GM15510 (cell line): ENCODE data around the gene MVB12B.

Source experiments
- POLR2A ChIP-seq: IDR thresholded peaks from 3 replicates; pipeline ENCODE4 v1.6.1; 2011; ENCODE audit warnings: borderline replicate concordance; ENCODE audit not compliant: insufficient read length; ENCODE audit errors: extremely low read depth

The MVB12B gene

DNA sequence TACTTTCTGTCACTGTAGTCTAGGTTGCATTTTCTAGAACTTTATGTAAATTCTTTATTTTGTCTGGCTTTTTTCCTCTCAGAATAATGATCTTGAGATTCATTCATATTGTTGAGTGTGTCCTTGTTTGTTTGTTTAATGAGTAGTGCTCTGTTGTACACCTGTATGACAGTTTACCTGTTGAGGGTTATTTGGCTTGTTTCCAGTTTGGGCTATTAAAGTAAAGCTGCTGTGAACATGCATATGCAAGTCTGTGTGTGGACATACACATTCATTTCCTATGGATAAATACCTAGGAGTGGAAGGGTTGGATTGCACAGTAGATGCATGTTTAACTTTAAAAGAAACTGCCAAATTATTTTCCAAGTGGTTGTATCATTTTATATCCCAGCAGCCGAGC is 30.4 kb downstream of the MVB12B start:
- TF ChIP-seq POLR2A: no peak

DNA sequence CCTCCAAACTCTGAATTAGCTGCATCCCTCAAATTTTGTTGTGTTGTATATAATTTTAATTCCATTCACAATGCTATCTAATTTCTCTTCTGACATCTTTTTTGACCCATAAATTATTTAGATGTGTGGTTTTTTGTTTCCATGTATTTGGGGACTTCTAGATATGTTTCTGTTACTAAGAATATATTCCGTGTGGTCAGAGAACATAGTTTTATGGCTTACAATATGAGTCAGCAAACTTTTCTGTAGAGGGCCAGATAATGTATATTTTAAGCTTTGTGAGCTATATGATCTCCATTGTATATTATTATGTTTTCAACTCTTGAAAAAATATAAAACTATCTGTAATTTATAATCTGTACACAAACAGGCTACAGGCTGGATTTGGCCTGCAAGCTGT is 33.4 kb downstream of the MVB12B start:
- TF ChIP-seq POLR2A: no peak

DNA sequence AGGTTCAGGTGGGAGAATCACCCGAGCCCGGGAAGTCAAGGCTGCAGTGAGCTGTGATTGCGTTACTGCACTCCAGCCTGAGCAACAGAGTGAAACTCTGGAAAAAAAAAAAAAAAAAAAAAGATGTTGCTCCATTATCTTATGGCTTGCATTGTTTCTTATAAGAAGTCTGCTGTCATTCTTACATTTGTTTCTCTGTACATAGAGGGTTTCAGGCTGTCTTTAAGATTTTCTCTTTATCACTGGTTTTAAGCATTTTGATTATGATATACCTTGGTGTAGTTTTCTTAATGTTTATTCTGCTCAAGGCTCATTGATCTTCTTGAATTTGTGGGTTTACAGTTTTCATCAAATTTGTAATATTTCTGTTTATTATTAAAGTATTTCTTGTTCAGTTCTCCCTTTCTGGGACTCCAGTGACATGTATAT is 35.2 kb downstream of the MVB12B start:
- no peak for TF ChIP-seq POLR2A

DNA sequence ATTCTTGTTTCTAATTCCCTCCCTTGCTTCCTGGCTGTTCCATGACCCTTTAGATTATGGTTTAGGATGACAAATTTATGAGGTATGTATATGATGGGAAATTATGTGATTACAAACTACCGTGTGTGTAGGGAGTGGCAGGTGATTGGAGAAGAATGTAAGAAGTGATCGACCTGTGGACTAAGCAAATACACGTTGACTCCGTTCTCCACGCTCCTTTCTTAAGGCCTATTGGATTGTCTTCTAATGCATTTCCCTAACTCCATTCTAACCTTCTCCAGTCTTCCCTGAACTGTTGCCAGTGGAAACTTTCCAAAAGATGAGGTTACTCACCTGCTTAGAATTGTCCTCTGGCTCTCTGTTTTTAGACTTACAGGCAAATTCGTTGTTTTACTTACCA is 36.6 kb downstream of the MVB12B start:
- TF ChIP-seq POLR2A: no peak

DNA sequence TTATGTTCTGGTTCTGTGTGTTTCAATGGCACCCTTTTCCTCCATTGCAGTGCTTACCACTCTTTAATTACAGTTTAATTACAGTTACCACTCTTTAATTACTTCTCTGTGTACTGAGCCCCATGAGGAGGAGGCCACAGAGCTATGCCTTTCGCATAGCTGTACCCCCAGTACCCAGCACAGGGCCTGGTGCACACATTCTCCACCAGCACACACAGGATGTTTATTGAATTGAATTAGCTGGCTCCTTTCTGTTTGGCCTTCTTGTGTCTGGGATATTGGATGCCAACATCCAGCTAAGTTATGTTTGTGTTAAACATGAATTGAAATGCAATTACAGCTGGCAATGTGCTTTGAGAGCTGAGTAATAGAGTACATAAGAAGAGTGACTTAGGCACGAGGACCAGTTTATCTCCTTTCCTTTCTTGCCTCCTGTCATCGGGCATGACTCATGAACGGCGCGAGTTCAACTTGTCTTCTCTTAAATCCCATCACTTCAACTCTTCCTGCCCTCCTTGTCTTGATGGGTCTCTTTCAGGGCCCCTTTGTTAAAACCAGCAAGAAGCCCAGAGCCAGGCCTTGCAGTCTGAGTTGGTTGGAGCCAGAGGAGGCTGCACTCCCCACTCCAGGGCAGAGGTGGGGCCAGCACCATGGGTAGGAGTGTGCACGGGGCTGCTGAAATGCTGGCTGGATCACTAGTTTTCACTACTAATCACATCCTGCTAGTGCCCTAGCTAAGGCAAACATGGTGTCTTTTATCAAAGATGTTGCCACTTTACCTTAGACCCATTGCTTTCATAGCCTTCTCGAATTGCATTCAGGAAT is 37.4 kb downstream of the MVB12B start:
- no peak for TF ChIP-seq POLR2A

GRCh38 chr9:126365780-126366179 is 39.2 kb downstream of the MVB12B start:
- TF ChIP-seq POLR2A: no peak

DNA sequence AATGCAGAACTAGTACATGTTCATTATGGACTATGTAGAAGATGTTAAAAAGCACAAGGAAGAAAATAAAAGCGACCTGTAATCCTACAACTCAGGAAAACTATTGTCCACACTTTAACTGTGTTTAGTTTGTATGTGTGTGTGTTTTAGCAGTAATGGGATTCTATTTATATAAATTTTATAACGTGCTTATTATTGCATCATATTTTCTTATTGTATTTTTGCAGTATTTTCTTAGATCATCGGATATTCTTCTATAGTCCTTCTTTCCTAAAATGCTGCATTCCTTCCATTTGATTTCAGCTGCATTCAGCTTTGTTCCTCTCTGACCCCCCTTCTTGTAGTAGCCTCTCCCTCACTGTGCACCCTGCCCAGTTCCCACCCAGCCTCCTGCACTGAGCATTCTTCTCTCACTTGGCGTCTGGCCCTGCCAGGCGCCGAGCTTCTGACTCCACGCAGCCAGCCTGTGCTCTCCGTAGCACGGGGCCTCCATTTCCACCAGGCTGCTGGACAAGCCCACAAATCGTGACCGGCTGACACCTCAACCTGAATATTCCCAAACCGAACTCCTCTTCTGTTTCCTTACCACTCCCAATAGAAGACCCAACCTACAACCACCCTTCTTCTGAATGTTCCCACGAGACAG is 39.9 kb downstream of the MVB12B start:
- TF ChIP-seq POLR2A: no peak

DNA sequence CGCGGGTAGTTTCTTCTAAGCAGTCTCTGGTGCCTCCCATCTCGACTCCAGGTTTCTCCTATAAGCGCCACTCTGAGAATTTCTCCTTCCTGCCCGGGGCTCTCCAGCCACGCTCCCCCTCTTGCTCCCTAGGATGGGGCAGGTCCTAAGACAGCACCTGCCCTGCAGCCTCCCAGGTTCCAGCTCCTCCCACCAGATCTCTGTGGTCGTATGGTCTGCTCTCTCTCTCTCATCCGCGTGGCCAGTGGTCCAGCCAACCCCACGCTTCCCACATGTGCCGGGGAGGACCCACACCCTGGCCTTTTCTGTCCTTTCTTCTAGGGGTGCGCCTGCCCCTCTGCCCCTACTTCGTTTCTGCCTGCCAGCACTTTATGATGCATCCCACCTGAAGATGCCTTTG is 40.5 kb downstream of the MVB12B start:
- TF ChIP-seq POLR2A: no peak

- no peak for TF ChIP-seq POLR2A
Measured at GRCh38 chr9:126367616-126368015, 41.0 kb downstream of the MVB12B start.

- TF ChIP-seq POLR2A: no peak
Measured at GRCh38 chr9:126368020-126368419, 41.4 kb downstream of the MVB12B start.

DNA sequence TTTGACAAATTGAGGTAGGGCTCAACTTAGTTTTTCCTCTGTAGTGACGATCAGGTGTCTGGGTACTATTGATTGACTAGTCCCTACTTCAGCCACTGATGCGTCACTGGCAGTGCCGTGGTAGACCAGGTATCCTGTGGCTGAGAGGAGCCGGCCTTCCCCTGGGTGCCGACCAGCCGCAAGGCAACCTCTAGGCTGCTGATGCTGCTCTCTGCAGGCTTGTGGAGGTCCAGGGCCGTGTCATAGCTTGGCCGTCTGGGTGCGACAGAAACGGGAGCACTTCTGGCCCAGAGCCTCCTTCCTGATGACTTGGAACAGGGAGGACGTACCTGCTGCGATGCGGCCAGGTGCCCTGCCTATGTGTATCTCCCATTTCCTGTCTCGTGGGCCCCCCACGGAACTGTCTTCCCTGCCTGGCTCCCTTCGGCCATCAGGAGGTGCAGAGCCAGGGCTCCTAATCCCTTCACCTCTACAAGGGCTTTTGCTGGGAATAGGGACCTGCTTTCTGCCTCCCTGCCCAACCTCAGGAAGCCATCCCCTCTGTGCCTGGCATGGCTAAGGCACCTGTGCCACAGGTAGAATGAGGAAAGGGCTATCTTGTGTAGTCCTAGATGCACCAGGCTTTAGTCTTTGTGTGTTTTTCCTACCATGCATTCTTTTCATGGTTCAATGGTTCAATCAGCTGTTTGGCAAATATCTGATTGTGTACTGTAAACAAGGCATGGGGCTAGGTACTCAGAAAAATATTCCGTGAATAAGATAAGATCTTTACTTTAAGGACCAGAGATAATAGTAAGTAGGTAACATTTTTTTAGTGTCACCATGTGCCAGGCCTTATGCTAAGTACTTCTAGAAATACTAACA is 44.6 kb downstream of the MVB12B start:
- TF ChIP-seq POLR2A: no peak

DNA sequence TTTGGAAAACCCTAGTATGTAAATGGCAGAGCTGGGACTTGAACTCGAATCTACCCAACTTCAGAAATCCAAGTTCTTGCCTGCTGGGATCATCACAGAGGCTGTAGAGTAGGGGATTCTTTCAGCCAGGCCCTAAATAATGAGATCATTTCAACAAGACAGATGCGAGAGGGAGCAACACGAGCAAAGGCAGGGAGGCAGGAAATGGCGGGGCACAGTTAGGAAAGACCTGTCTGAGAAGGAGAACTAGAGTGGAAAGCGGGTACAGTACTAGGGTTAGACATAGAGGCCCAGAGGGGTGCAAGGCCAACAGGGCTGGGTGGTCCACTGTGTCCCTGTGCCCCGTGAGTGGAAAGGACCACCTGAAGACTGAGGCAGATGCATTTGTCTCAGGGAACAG is 46.1 kb downstream of the MVB12B start:
- no peak for TF ChIP-seq POLR2A

DNA sequence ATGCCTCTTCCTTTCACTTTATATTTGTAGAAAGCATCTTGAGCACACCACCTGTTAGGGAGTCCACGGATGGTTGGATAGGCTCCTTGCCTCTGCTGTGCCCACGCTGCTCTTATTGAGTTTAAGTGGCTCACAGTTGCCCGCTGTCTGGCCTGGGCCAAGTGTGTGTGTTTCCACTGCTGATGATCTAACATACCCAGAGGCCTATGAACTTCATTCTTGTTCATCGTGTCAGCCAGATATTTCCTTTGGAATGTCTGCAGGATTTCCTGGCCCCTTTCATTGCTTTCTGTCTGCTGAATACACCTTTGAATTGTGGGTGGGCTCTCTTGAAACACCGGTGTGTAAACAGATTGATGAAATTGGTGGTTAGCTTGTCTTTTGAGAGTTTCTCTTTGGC is 46.6 kb downstream of the MVB12B start:
- TF ChIP-seq POLR2A: no peak

GRCh38 chr9:126374366-126374781 is 47.7 kb downstream of the MVB12B start:
- no peak for TF ChIP-seq POLR2A

GRCh38 chr9:126375386-126375785 is 48.8 kb downstream of the MVB12B start:
- TF ChIP-seq POLR2A: no peak
